GM12801 (cell line): ENCODE data around the gene KCNK3.

ENCODE experiments used
- CTCF ChIP-seq: IDR thresholded peaks from one replicate; pipeline ENCODE4 v1.5.1; 2011; ENCODE audit warnings: control low read depth; ENCODE audit not compliant: insufficient read length; ENCODE audit errors: extremely low read depth

Gene KCNK3

GRCh38 chr2:26718949-26719686 is 26.6 kb downstream of the KCNK3 start:
- TF ChIP-seq CTCF = no peak

- no peak for TF ChIP-seq CTCF
Observed at GRCh38 chr2:26720322-26721114, 28.0 kb downstream of the KCNK3 start.

- no peak for TF ChIP-seq CTCF
Observed at GRCh38 chr2:26721115-26722032, 28.9 kb downstream of the KCNK3 start.

- no peak for TF ChIP-seq CTCF
Observed at GRCh38 chr2:26722328-26722727, 29.8 kb downstream of the KCNK3 start.

GRCh38 chr2:26722911-26723310 is 30.4 kb downstream of the KCNK3 start:
- TF ChIP-seq CTCF = no peak

- TF ChIP-seq CTCF = no peak
Observed at GRCh38 chr2:26723475-26723874, 31.0 kb downstream of the KCNK3 start.
